ENCODE measurements around the gene VPS26C.

Gene VPS26C

DNA sequence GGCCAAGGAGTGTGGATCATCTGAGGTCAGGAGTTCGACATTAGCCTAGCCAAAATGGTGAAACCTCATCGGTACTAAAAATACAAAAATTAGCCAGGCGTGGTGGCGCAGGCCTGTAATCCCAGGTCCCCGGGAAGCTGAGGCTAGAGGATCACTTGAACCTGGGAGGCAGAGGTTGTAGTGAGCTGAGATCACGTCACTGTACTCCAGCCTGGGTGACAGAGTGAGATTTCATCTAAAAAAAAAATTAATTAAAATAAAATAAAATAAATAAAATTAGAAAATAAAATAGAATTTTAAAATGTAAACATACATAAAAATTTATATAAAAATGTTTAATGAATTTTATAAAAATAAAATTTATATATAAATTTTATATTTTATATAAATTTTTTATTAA, 5.8 kb upstream of the VPS26C start:
- Histone ChIP-seq H2AFZ (ENCODE audit: low read depth, low read length) (no peak overlapping the region), H3K79me2 (ENCODE audit: insufficient read depth, low read length) (peaks cover 11% of the 10 kb centered on the region), H3K27ac (ENCODE audit: low read length) (no peak overlapping the region), H3K4me2 (ENCODE audit: insufficient read depth, low read length) (no peak overlapping the region), H3K27me3 (ENCODE audit: insufficient read depth, low read length, poor library complexity) (no peaks in the 10 kb centered on the region), H3K9ac (ENCODE audit: low read depth, low read length) (no peak overlapping the region), H4K20me1 (ENCODE audit: insufficient read depth, low read length) (no peaks in the 10 kb centered on the region), H3K4me1 (ENCODE audit: insufficient read depth, low read length) (peaks cover 10% of the 10 kb centered on the region), H3K36me3 (ENCODE audit: insufficient read depth, low read length) (no peaks in the 10 kb centered on the region), H3K9me3 (ENCODE audit: insufficient read depth, low read length, severe bottlenecking) (no peaks in the 10 kb centered on the region), H3K4me3 (ENCODE audit: low read depth in 1 of 2, low read length in 2 of 2) (no peak overlapping the region)
- TF ChIP-seq, protein P1, sequence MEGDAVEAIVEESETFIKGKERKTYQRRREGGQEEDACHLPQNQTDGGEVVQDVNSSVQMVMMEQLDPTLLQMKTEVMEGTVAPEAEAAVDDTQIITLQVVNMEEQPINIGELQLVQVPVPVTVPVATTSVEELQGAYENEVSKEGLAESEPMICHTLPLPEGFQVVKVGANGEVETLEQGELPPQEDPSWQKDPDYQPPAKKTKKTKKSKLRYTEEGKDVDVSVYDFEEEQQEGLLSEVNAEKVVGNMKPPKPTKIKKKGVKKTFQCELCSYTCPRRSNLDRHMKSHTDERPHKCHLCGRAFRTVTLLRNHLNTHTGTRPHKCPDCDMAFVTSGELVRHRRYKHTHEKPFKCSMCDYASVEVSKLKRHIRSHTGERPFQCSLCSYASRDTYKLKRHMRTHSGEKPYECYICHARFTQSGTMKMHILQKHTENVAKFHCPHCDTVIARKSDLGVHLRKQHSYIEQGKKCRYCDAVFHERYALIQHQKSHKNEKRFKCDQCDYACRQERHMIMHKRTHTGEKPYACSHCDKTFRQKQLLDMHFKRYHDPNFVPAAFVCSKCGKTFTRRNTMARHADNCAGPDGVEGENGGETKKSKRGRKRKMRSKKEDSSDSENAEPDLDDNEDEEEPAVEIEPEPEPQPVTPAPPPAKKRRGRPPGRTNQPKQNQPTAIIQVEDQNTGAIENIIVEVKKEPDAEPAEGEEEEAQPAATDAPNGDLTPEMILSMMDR (IDR thresholded peaks at IDR 0.05; ENCODE audit: borderline replicate concordance, extremely low read depth, low read length, poor library complexity, severe bottlenecking) = no peak
- no peak for TF ChIP-seq EZH2 (IDR thresholded peaks at IDR 0.05; ENCODE audit: borderline replicate concordance, low read depth, low read length, severe bottlenecking)
- DNase-seq (no peak), ATAC-seq (ENCODE audit: insufficient read depth, low read depth) (no peak)

DNA sequence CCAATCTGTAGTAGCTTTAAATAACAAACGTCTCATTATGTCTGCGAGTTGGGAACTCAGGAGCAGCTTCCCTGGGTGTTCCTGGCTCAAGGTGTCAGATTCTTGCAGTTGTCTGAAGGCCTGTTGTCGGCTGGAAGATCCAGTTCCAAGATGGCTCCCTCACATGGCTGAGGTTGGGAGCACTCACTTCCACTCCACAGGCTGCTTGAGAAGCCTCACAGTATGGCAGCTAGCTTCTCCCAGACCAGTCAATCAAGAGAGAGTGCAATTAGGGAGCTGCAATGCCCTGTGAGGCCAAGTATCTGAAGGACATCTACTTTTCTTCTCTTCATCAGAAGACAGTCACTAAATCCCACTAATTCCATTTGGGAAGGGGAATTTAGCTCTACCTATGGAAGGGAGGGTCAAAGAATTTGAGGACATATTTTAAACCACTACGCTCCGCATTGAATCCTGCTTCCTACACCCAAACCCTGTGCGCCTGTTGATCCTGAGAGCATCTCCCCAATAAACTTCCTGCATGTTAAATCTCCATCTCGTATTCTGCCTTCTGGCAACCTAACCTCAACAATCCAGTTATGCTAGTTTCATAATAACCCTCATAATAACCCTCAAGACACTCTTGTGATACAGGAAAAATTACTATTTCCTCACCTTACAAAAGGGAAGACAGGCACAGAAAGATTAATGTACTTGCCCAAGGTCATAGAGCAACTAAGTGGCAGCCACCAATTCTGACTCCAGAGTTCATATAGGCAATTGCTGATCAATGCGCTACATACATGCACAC, 3.6 kb upstream of the VPS26C start:
- ATAC-seq (ENCODE audit: insufficient read depth, low read depth) (no peak), DNase-seq (no peak)
- TF ChIP-seq, protein P1 (IDR thresholded peaks at IDR 0.05; ENCODE audit: borderline replicate concordance, extremely low read depth, low read length, poor library complexity, severe bottlenecking) = no peak
- no peak for TF ChIP-seq EZH2 (IDR thresholded peaks at IDR 0.05; ENCODE audit: borderline replicate concordance, low read depth, low read length, severe bottlenecking)
- no peaks in the 10 kb centered on the region for H4K20me1 ChIP-seq (ENCODE audit: insufficient read depth, low read length)
- H3K4me2 ChIP-seq (ENCODE audit: insufficient read depth, low read length) = no peak overlapping the region
- H3K4me1 ChIP-seq (ENCODE audit: insufficient read depth, low read length) = peaks cover 19% of the 10 kb centered on the region
- no peak overlapping the region for H3K27ac ChIP-seq (ENCODE audit: low read length)
- H3K36me3 ChIP-seq (ENCODE audit: insufficient read depth, low read length) = no peaks in the 10 kb centered on the region; the same call in 1 of the 2 replicates
- no peak overlapping the region for H3K9ac ChIP-seq (ENCODE audit: low read depth, low read length)
- no peaks in the 10 kb centered on the region for H3K9me3 ChIP-seq (ENCODE audit: insufficient read depth, low read length, severe bottlenecking)
- no peaks in the 10 kb centered on the region for H3K27me3 ChIP-seq (ENCODE audit: insufficient read depth, low read length, poor library complexity)
- peaks cover 25% of the 10 kb centered on the region for H3K79me2 ChIP-seq (ENCODE audit: insufficient read depth, low read length)
- H3K4me3 ChIP-seq (ENCODE audit: low read depth in 1 of 2, low read length in 2 of 2) = no peak overlapping the region
- no peak overlapping the region for H2AFZ ChIP-seq (ENCODE audit: low read depth, low read length)

- Histone ChIP-seq H3K9me3 (ENCODE audit: insufficient read depth, low read length, severe bottlenecking) (no peaks in the 10 kb centered on the region), H3K27ac (ENCODE audit: low read length) (no peak overlapping the region), H3K9ac (ENCODE audit: low read depth, low read length) (no peak overlapping the region), H3K27me3 (ENCODE audit: insufficient read depth, low read length, poor library complexity) (no peaks in the 10 kb centered on the region), H4K20me1 (ENCODE audit: insufficient read depth, low read length) (no peaks in the 10 kb centered on the region), H3K4me1 (ENCODE audit: insufficient read depth, low read length) (peaks cover 30% of the 10 kb centered on the region), H2AFZ (ENCODE audit: low read depth, low read length) (no peak overlapping the region), H3K79me2 (ENCODE audit: insufficient read depth, low read length) (peaks cover 38% of the 10 kb centered on the region), H3K36me3 (ENCODE audit: insufficient read depth, low read length) (no peaks in the 10 kb centered on the region; the same call in 1 of the 2 replicates), H3K4me3 (ENCODE audit: low read depth in 1 of 2, low read length in 2 of 2) (no peak overlapping the region), H3K4me2 (ENCODE audit: insufficient read depth, low read length) (0 out of 2 replicates have a peak overlapping the region, but pooled peaks have one; percentile 70)
- no peak for TF ChIP-seq EZH2 (IDR thresholded peaks at IDR 0.05; ENCODE audit: borderline replicate concordance, low read depth, low read length, severe bottlenecking)
- TF ChIP-seq, protein P1 (IDR thresholded peaks at IDR 0.05; ENCODE audit: borderline replicate concordance, extremely low read depth, low read length, poor library complexity, severe bottlenecking) = no peak
- ATAC-seq (ENCODE audit: insufficient read depth, low read depth) = no peak
- no peak for DNase-seq
Measured at GRCh38 chr21:37269481-37269880, 2.3 kb upstream of the VPS26C start.
